GM12878 (cell line): ENCODE results near the gene CAPNS2.

Experiments used
- CTCF ChIP-seq, 3 experiments: IDR thresholded peaks in 2 of 3; conservative IDR thresholded peaks in 1 of 3; 2 replicates each; pipeline ENCODE4 v1.5.1; 2011; ENCODE audit warnings: low read depth in 3 of 3, low read length in 3 of 3, mild to moderate bottlenecking in 3 of 3, control low read depth in 2 of 3, moderate library complexity in 2 of 3, inconsistent platforms in 1 of 3, mixed read lengths in 1 of 3; ENCODE audit not compliant: control insufficient read depth in 2 of 3, insufficient read depth in 1 of 3; ENCODE audit errors: extremely low read depth in 1 of 3
- EZH2 ChIP-seq: IDR thresholded peaks from 2 replicates; pipeline ENCODE4 v1.6.1; 2012; ENCODE audit warnings: low read depth, mild to moderate bottlenecking, control low read depth, inconsistent platforms, low read length, borderline replicate concordance; ENCODE audit not compliant: control insufficient read depth
- JUND ChIP-seq: IDR thresholded peaks from 2 replicates; pipeline ENCODE4 v1.6.1; 2012; ENCODE audit warnings: low read depth, mild to moderate bottlenecking, low read length, improper control_type of control experiment, moderate library complexity
- POLR2A ChIP-seq: IDR thresholded peaks from 2 replicates; pipeline ENCODE4 v1.6.1; 2011; ENCODE audit warnings: low read depth, mild to moderate bottlenecking, low read length

GRCh38 chr16:55527885-55528284 is 38.6 kb upstream of the CAPNS2 start:
- TF ChIP-seq CTCF (IDR thresholded peaks at IDR 0.05 in 2 of 3, conservative IDR thresholded peaks at IDR 0.05 in 1 of 3; ENCODE audit: control insufficient read depth in 2 of 3, extremely low read depth in 1 of 3, insufficient read depth in 1 of 3, low read depth in 3 of 3, low read length in 3 of 3) (no peak), POLR2A (no peak), JUND (no peak), EZH2 (no peak)
